GM23338 (cell line): Measurements from ENCODE around the gene PELO.

Source experiments
- CREB1 ChIP-seq: fragments of 250-450 bp; sonication (Bioruptor Pico); IDR thresholded peaks from 2 replicates; pipeline ENCODE4 v1.5.0; 2020; ENCODE audit warnings: low read depth, mild to moderate bottlenecking, moderate library complexity
- EZH2 ChIP-seq: fragments of 200-600 bp; sonication (generic); IDR thresholded peaks from one replicate; pipeline ENCODE4 v1.8.0; 2017; ENCODE audit warnings: antibody characterized with exemption, mild to moderate bottlenecking, low read depth; ENCODE audit not compliant: unreplicated experiment
- EZH2phosphoT487 ChIP-seq: fragments of 200-600 bp; sonication (generic); IDR thresholded peaks from one replicate; pipeline ENCODE4 v1.8.1; 2018; ENCODE audit warnings: antibody characterized with exemption; ENCODE audit not compliant: unreplicated experiment
- JUNB ChIP-seq: IDR thresholded peaks from one replicate; pipeline ENCODE4 v1.6.1; 2016; ENCODE audit warnings: antibody characterized with exemption; ENCODE audit not compliant: unreplicated experiment
- POLR2AphosphoS5 ChIP-seq: IDR thresholded peaks from 2 replicates; pipeline ENCODE4 v1.6.1; 2016; ENCODE audit warnings: antibody characterized with exemption, low read depth
- STAT1 ChIP-seq: IDR thresholded peaks from one replicate; pipeline ENCODE4 v1.6.1; 2016; ENCODE audit warnings: antibody characterized with exemption; ENCODE audit not compliant: unreplicated experiment
- TF ChIP-seq, protein P1 (sequence below), 2 experiments: fragments of 200-600 bp in 1 of 2; sonication (generic) in 1 of 2; conservative IDR thresholded peaks; 2 replicates each; pipeline versions ENCODE4 v1.5.1 to v1.6.1; 2016 to 2017; ENCODE audit warnings: antibody characterized with exemption in 2 of 2, low read depth in 2 of 2, mild to moderate bottlenecking in 2 of 2, moderate library complexity in 1 of 2
- TF ChIP-seq, protein P2 (sequence below): IDR thresholded peaks from one replicate; pipeline ENCODE4 v1.6.1; 2018; ENCODE audit warnings: antibody characterized with exemption; ENCODE audit not compliant: unreplicated experiment
- TF ChIP-seq, protein P3 (sequence below): IDR thresholded peaks from 2 replicates; pipeline ENCODE4 v1.6.1; 2016; ENCODE audit warnings: antibody characterized with exemption

- TF ChIP-seq, protein P1, sequence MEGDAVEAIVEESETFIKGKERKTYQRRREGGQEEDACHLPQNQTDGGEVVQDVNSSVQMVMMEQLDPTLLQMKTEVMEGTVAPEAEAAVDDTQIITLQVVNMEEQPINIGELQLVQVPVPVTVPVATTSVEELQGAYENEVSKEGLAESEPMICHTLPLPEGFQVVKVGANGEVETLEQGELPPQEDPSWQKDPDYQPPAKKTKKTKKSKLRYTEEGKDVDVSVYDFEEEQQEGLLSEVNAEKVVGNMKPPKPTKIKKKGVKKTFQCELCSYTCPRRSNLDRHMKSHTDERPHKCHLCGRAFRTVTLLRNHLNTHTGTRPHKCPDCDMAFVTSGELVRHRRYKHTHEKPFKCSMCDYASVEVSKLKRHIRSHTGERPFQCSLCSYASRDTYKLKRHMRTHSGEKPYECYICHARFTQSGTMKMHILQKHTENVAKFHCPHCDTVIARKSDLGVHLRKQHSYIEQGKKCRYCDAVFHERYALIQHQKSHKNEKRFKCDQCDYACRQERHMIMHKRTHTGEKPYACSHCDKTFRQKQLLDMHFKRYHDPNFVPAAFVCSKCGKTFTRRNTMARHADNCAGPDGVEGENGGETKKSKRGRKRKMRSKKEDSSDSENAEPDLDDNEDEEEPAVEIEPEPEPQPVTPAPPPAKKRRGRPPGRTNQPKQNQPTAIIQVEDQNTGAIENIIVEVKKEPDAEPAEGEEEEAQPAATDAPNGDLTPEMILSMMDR (conservative IDR thresholded peaks at IDR 0.05; ENCODE audit: low read depth in 2 of 2) = no peak
- TF ChIP-seq EZH2 (no peak), POLR2AphosphoS5 (no peak), EZH2phosphoT487 (no peak), CREB1 (CRISPR knock-in tag) (no peak), JUNB (no peak), STAT1 (no peak)
- TF ChIP-seq, protein P2, sequence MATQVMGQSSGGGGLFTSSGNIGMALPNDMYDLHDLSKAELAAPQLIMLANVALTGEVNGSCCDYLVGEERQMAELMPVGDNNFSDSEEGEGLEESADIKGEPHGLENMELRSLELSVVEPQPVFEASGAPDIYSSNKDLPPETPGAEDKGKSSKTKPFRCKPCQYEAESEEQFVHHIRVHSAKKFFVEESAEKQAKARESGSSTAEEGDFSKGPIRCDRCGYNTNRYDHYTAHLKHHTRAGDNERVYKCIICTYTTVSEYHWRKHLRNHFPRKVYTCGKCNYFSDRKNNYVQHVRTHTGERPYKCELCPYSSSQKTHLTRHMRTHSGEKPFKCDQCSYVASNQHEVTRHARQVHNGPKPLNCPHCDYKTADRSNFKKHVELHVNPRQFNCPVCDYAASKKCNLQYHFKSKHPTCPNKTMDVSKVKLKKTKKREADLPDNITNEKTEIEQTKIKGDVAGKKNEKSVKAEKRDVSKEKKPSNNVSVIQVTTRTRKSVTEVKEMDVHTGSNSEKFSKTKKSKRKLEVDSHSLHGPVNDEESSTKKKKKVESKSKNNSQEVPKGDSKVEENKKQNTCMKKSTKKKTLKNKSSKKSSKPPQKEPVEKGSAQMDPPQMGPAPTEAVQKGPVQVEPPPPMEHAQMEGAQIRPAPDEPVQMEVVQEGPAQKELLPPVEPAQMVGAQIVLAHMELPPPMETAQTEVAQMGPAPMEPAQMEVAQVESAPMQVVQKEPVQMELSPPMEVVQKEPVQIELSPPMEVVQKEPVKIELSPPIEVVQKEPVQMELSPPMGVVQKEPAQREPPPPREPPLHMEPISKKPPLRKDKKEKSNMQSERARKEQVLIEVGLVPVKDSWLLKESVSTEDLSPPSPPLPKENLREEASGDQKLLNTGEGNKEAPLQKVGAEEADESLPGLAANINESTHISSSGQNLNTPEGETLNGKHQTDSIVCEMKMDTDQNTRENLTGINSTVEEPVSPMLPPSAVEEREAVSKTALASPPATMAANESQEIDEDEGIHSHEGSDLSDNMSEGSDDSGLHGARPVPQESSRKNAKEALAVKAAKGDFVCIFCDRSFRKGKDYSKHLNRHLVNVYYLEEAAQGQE = no peak
- TF ChIP-seq, protein P3, sequence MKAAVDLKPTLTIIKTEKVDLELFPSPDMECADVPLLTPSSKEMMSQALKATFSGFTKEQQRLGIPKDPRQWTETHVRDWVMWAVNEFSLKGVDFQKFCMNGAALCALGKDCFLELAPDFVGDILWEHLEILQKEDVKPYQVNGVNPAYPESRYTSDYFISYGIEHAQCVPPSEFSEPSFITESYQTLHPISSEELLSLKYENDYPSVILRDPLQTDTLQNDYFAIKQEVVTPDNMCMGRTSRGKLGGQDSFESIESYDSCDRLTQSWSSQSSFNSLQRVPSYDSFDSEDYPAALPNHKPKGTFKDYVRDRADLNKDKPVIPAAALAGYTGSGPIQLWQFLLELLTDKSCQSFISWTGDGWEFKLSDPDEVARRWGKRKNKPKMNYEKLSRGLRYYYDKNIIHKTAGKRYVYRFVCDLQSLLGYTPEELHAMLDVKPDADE = no peak
Measured at GRCh38 chr5:52804981-52805380, 17.3 kb downstream of the PELO start.
